ENCODE data around the gene MAML2. TPM values are rescaled to one million over a fixed set of nuclear protein-coding genes. Genes with fewer than 3 reads are reported as not detected.

MAML2 gene
- total and polyA plus RNA-seq, 2 of the 13 experiments (the other 11 are each of a cell fraction or from before 2014, with no cell fraction given), result 2.3 to 25.9 TPM

- TF ChIP-seq SKIL (CRISPR knock-in tag; IDR thresholded peaks at IDR 0.05; ENCODE audit: borderline replicate concordance), result no peak
These were observed 309.4 kb downstream of the MAML2 start (continued) for GRCh38 chr11:96033599-96033998.

- Histone ChIP-seq H3K4me2 (ENCODE audit: low read depth, low read length) (no peak overlapping the region), H3K79me2 (ENCODE audit: insufficient read depth, low read length) (no peaks in the 10 kb centered on the region), H4K20me1 (ENCODE audit: insufficient read depth, low read length) (no peaks in the 10 kb centered on the region), H3K9ac (ENCODE audit: insufficient read depth, low read depth, low read length) (no peak overlapping the region), H3K36me3 (replicated peaks in 1 of 2; ENCODE audit: control insufficient read depth in 1 of 2, insufficient read depth in 2 of 2, low read length in 2 of 2) (peaks cover 1 to 13% of the 10 kb centered on the region in 2 experiments; a peak in 2 of 5 replicates), H3K4me1 (ENCODE audit: insufficient read depth, low read length) (peaks cover 13% of the 10 kb centered on the region), H3K9me3 (ENCODE audit: low read length) (no peaks in the 10 kb centered on the region), H3K4me3 (replicated peaks in 1 of 3; ENCODE audit: insufficient read depth in 1 of 3, low read depth in 2 of 3, low read length in 3 of 3) (no peak overlapping the region), H2AFZ (ENCODE audit: low read length) (no peak overlapping the region), H3K27ac (ENCODE audit: extremely low read length, insufficient read depth, low read length) (no peak overlapping the region), H3K27me3 (ENCODE audit: control insufficient read depth in 1 of 2, insufficient read depth in 2 of 2, low read length in 2 of 2) (no peaks in the 10 kb centered on the region)
- ATAC-seq, result no peak
- CTCF ChIA-PET (ENCODE audit: low intra/inter-chr PET ratio, low total read pairs), result no interaction called here
- POLR2A ChIA-PET, result no interaction called here
- intact Hi-C loops (cut with micrococcal nuclease; ENCODE audit: unreplicated experiment), result no loop called here
- BruUV-seq (replicated peaks), result no TSS peak
- in situ Hi-C loops (cut with HindIII; ENCODE audit: extremely low pct_ligation_motif_present, low pct_unique_long_range_greater_than_20kb), result no loop called here
- no peak for TF ChIP-seq SRSF4 (IDR thresholded peaks at IDR 0.05; ENCODE audit: low read depth, low read length, poor library complexity, severe bottlenecking)
- no peak for TF ChIP-seq NFKBIZ (CRISPR knock-in tag; IDR thresholded peaks at IDR 0.05)
- TF ChIP-seq NFYC (CRISPR knock-in tag; IDR thresholded peaks at IDR 0.05), result no peak
- no peak for DNase-seq (ENCODE audit: low spot score)
- no peak for FAIRE-seq
These were observed 309.9 kb downstream of the MAML2 start for GRCh38 chr11:96033095-96033494.

DNA sequence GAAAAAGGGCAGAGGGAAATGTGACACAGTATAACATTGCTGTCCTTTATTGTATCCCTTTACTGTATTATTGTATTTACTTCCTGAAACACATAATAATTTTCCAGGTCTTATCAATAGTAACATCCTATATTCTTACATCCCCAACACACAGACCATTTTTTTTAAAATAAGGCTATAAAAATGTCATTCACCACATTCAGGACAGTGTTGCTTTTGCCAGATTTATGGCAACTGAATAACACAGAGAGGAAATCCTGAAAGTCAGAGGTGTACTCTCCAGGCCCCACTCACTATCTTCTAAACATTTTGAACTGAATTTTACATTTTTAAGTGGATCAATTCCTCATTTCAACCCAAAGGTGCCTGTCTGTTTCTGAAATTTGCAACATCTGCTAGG, 314.2 kb downstream of the MAML2 start:
- no peaks in the 10 kb centered on the region for H3K9me3 ChIP-seq (ENCODE audit: low read length)
- intact Hi-C loops (cut with micrococcal nuclease; ENCODE audit: unreplicated experiment), result no loop called here
- H3K9ac ChIP-seq (ENCODE audit: insufficient read depth, low read depth, low read length), result no peak overlapping the region
- DNase-seq (ENCODE audit: low spot score), result no peak
- no peaks in the 10 kb centered on the region for H3K27me3 ChIP-seq (ENCODE audit: control insufficient read depth in 1 of 2, insufficient read depth in 2 of 2, low read length in 2 of 2)
- no peaks in the 10 kb centered on the region; the same call in 1 of the 2 replicates for H3K4me1 ChIP-seq (ENCODE audit: insufficient read depth, low read length)
- no peak overlapping the region for H2AFZ ChIP-seq (ENCODE audit: low read length)
- no peak for ATAC-seq
- POLR2A ChIA-PET, result no interaction called here
- CTCF ChIA-PET (ENCODE audit: low intra/inter-chr PET ratio, low total read pairs), result no interaction called here
- no peak overlapping the region for H3K27ac ChIP-seq (ENCODE audit: extremely low read length, insufficient read depth, low read length)
- in situ Hi-C loops (cut with HindIII; ENCODE audit: extremely low pct_ligation_motif_present, low pct_unique_long_range_greater_than_20kb), result no loop called here
- FAIRE-seq, result no peak
- peaks cover 0 to 7% of the 10 kb centered on the region in 2 experiments; a peak in 4 of 5 replicates for H3K36me3 ChIP-seq (replicated peaks in 1 of 2; ENCODE audit: control insufficient read depth in 1 of 2, insufficient read depth in 2 of 2, low read length in 2 of 2)
- TF ChIP-seq ATM (IDR thresholded peaks at IDR 0.05; ENCODE audit: borderline replicate concordance) (no peak), ZSCAN22 (CRISPR knock-in tag; IDR thresholded peaks at IDR 0.05) (no peak), THAP11 (CRISPR knock-in tag; IDR thresholded peaks at IDR 0.05) (no peak), ZNF256 (CRISPR knock-in tag; conservative IDR thresholded peaks at IDR 0.05) (no peak), E2F5 (CRISPR knock-in tag; conservative IDR thresholded peaks at IDR 0.05) (no peak)
- TF ChIP-seq, protein P1, sequence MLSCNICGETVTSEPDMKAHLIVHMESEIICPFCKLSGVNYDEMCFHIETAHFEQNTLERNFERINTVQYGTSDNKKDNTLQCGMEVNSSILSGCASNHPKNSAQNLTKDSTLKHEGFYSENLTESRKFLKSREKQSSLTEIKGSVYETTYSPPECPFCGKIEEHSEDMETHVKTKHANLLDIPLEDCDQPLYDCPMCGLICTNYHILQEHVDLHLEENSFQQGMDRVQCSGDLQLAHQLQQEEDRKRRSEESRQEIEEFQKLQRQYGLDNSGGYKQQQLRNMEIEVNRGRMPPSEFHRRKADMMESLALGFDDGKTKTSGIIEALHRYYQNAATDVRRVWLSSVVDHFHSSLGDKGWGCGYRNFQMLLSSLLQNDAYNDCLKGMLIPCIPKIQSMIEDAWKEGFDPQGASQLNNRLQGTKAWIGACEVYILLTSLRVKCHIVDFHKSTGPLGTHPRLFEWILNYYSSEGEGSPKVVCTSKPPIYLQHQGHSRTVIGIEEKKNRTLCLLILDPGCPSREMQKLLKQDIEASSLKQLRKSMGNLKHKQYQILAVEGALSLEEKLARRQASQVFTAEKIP (CRISPR knock-in tag; IDR thresholded peaks at IDR 0.05; ENCODE audit: borderline replicate concordance), result no peak
- no TSS peak for BruUV-seq (replicated peaks)
- no peak overlapping the region for H3K4me3 ChIP-seq (replicated peaks in 1 of 3; ENCODE audit: insufficient read depth in 1 of 3, low read depth in 2 of 3, low read length in 3 of 3)
- H4K20me1 ChIP-seq (ENCODE audit: insufficient read depth, low read length), result no peaks in the 10 kb centered on the region
- no peak overlapping the region for H3K4me2 ChIP-seq (ENCODE audit: low read depth, low read length)
- no peaks in the 10 kb centered on the region for H3K79me2 ChIP-seq (ENCODE audit: insufficient read depth, low read length)
